NCI-H748 treated with DMSO at 0.1 percent for 48 hours (cell line): ENCODE data around the gene LYSMD4.

Experiments used
- DNase-seq: peaks from one replicate; lab custom pipeline; 2025; lab: John Stamatoyannopoulos, UW

The LYSMD4 gene

GRCh38 chr15:99731336-99732123 lies 1.7 kb downstream of the LYSMD4 start:
- no peak for DNase-seq

DNA sequence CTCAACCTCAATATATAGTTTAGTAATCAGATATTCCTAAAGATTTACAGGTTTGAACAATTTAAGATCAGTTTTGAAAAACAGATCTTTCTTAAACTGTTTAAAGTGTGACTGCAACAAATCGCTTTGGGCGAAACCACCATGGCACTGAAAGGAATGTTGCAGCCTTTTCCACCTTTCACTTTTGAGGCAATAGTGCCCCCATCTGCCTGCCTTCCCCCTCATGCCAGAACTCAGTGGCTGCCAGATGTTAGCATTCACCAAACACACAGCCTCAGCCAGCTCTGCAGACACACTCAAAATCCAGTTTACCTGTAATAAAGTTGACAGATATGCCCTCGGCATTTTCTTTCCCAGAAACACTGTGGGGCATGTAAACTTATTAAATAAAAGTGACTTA lies 3.3 kb downstream of the LYSMD4 start:
- no peak for DNase-seq

DNA sequence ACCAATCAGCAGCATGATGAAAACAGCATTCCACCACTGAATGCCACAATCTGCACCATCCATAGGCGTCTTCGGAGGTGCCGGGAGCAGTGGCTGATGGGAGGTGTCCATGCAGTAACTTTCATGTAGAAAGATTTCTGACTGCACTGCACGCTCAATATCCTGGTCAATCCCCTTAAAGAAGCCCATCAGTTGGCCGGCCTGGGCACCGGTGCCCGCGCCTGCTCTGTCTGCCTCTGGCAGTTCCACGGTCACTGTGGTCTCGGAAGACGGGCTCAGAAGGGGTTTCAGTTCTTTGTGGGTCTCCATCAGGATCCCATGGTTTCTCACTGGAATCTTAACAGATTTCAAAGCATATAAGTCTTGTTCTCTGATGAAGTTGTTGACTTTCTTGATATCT lies 3.9 kb downstream of the LYSMD4 start:
- no peak for DNase-seq

GRCh38 chr15:99728916-99729315 lies 4.3 kb downstream of the LYSMD4 start:
- DNase-seq = no peak

- DNase-seq = no peak
Observed at GRCh38 chr15:99727733-99728132, 5.5 kb downstream of the LYSMD4 start.

GRCh38 chr15:99727330-99727729 lies 5.9 kb downstream of the LYSMD4 start:
- DNase-seq = no peak

- no peak for DNase-seq
Observed at GRCh38 chr15:99726333-99726732, 6.9 kb downstream of the LYSMD4 start.

GRCh38 chr15:99722406-99722805 lies 10.8 kb downstream of the LYSMD4 start:
- no peak for DNase-seq

DNA sequence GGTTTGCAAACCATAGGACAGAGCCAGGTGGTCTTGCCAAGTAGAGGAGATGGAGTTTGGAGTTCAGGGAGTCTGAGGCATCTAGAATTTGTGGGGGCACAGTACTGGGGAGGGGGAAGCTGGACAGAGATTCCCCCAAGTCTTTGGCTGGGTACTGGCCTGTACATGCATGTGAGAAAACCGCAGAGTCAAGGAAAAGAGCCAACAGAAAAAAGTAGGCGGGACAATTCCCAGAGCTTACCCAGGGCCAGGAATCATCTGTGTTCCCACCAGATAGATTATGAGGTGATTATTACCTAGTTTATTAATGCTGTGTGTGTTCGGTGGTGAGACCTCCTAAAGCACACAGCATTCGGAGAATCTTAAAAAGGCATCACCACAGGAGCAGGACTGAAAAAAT lies 11.3 kb downstream of the LYSMD4 start:
- DNase-seq = no peak

GRCh38 chr15:99721104-99721778 lies 12.0 kb downstream of the LYSMD4 start:
- DNase-seq = no peak

DNA sequence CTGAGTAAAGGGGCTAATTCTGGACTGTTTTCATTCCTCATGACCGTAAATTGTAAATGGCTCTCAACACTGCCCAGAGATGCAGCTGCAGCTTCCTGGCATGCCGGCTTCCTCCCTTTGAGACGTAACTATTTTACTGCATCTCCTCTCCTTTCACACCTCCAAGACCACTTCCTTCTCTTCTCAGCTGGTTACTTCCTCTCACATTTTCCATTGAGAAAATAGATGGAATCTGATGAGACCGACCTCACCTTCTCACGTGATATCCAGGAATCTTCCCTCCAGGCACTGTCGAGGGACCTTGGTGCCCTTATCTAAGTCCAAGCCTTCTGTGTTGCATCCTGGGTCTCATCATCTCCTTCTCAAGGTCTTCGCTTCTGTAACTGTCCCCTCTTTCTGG lies 12.7 kb downstream of the LYSMD4 start:
- DNase-seq = no peak

GRCh38 chr15:99719096-99719541 lies 14.1 kb downstream of the LYSMD4 start:
- DNase-seq = no peak

- no peak for DNase-seq
Observed at GRCh38 chr15:99718421-99718820, 14.8 kb downstream of the LYSMD4 start.

DNA sequence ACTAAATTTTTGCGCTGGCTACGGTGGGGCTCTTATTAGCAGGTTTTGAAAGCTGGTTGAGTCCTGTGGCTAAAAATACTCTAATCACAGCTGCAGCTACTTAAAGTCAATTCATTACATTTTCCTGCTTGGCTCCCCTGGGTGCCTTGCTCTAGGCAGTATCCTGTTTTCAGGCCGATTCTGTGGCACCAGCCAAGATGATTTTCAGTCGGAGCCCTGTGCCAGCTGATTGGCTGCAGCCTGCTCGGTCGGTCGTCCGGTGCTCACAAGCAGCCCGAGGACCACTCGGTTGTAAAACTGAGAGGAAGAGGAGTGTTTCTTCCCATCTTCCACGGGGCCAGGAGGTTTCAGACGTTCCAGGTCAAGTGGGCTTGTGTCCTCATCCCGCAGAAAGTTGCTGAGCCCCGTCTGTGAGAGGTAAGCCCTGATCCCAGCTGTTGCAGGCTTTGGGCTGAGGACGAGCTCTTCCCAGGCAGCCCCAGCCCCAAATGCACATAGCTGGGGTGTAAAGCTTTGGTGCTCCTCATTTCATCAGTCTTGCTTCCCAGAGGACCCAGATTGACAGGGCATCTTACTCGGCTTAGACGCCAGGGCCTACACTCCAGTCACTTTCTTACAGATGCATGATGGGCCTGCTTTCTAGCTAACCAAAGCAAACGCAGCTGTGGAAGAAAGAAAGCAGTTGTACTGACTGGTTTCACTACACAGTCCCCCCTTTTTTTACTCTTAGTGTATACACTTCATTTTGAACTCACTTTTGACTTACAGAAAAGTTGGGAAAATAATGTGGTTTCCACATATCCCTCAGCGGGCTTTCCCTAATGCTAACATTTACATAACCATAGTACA lies 15.9 kb downstream of the LYSMD4 start:
- no peak for DNase-seq

GRCh38 chr15:99716540-99717095 lies 16.6 kb downstream of the LYSMD4 start:
- no peak for DNase-seq

- DNase-seq = no peak
Observed at GRCh38 chr15:99712415-99712814, 20.8 kb downstream of the LYSMD4 start.

GRCh38 chr15:99711625-99712024 lies 21.6 kb downstream of the LYSMD4 start:
- DNase-seq = no peak

DNA sequence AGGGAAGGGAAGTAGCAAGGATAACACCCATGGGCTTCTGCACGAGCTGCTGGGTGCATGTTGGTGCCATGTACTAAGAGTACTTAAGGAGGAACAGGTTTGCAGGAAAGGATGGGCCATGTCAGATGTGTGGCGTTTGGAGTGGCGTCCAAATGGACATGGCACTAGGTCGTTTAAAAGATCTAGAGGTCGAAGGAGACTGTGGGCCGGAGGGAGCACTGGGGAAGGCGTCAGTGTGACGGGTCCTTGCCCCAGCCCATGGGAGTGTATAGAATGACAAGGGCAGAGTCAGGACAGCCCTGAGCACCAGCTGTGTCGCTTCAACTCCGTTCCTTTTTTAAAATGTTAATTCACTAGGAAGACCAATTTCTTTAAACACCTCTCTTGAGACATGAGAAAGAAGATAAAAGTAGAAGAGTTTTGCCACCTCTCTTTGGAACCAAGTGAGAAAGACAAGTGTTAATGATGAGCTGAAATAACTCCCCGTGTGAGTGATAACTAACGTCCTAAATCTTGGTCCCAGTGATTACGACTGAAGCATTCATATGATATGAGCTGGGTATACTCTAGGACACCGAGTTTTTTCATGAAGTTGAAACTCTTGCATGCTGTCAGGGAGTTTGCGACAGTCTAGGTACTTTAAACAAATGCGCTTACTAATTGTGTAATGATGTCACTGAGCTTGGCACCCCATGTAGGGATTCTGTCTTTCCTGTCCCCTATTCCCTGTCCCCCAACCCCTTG lies 23.8 kb downstream of the LYSMD4 start:
- DNase-seq = no peak

DNA sequence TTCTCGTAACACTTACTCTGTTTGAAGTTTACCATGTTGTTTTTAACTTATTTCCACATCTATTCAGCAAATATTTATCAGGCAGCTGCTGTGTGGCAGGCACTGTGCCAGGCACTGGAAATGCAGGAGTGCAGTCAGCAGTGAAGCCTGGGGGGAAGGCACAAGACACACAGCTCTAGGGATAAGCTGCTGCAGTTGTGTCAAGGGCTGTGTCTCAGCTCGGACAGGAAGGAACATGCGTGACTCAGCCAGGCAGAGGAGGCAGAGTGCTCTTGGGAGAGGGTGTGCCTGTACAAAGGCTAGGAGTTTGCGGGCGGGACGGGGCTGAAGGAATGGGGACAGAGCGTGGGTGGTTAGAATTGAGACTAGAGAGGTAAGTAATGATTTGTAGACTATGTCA lies 24.7 kb downstream of the LYSMD4 start:
- no peak for DNase-seq

DNA sequence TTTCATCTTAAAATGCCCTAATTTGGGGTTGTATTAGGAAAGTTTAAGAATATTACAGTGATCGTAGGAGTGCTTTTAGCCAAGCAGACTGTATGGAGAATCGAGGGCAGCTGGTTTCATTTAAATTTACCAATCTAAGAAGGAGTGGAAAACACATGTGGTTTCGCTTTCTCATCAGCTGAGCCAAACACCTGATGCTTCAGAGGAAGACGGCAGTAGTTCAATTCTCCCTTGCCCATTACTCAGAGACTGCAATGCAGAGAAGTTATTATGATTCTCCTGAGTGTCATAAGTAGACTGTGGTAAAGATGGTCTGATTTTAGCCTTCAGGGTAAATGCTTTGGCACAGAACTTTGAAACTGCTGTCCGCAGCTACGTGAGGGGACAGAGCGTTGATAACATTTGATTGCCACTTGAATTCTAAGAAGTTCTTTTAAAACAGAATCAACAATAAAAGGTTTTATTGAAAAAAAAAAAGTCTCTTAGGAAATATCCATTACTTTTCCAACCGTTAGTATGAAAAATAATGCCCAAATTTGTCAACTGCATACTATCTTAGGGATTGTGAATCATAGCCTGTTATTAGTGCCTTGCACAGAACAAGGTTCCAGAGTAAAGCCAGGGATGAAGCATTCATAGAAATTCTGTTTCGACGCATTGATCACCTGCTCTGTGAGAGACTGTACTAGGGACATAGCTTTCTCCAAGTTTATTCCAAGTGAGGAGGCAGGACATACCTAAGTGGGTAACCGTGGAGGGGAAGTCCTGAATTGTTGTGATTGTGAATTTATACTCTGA lies 25.6 kb downstream of the LYSMD4 start:
- DNase-seq = no peak
